Activated naive CD8-positive, alpha-beta T cell (primary cell): Measurements from ENCODE around the gene FSTL5.

Source experiments
- H3K27ac Mint-ChIP-seq: one replicate; pipeline ENCODE4 v1.8.0; 2021; ENCODE audit warnings: mixed read lengths
- H3K27me3 Mint-ChIP-seq: one replicate; pipeline ENCODE4 v1.8.0; 2021; ENCODE audit warnings: mixed read lengths
- H3K36me3 Mint-ChIP-seq: one replicate; pipeline ENCODE4 v1.8.0; 2021; ENCODE audit warnings: mixed read lengths
- H3K4me1 Mint-ChIP-seq: one replicate; pipeline ENCODE4 v1.8.0; 2021; ENCODE audit warnings: low read depth, mixed read lengths
- H3K4me3 Mint-ChIP-seq: one replicate; pipeline ENCODE4 v1.8.0; 2021; ENCODE audit warnings: mild to moderate bottlenecking, mixed read lengths
- H3K9me3 Mint-ChIP-seq: one replicate; pipeline ENCODE4 v1.8.0; 2021; ENCODE audit warnings: low read depth, mixed read lengths

FSTL5 gene

GRCh38 chr4:161522031-161522430 lies 641.8 kb downstream of the FSTL5 start:
- Mint-ChIP-seq H3K4me3 (no peak overlapping the region), H3K9me3 (peaks cover 7% of the 10 kb centered on the region), H3K36me3 (no peaks in the 10 kb centered on the region), H3K27ac (no peak overlapping the region), H3K4me1 (no peaks in the 10 kb centered on the region), H3K27me3 (no peaks in the 10 kb centered on the region)

GRCh38 chr4:161519611-161520010 lies 644.2 kb downstream of the FSTL5 start:
- Mint-ChIP-seq H3K4me3 (no peak overlapping the region), H3K27ac (no peak overlapping the region), H3K9me3 (peaks cover 7% of the 10 kb centered on the region), H3K4me1 (no peaks in the 10 kb centered on the region), H3K36me3 (no peaks in the 10 kb centered on the region), H3K27me3 (no peaks in the 10 kb centered on the region)

GRCh38 chr4:161517941-161518340 lies 645.9 kb downstream of the FSTL5 start:
- H3K9me3 Mint-ChIP-seq = peaks cover 7% of the 10 kb centered on the region
- no peaks in the 10 kb centered on the region for H3K36me3 Mint-ChIP-seq
- no peaks in the 10 kb centered on the region for H3K27me3 Mint-ChIP-seq
- no peaks in the 10 kb centered on the region for H3K4me1 Mint-ChIP-seq
- no peak overlapping the region for H3K4me3 Mint-ChIP-seq
- no peak overlapping the region for H3K27ac Mint-ChIP-seq

- Mint-ChIP-seq H3K36me3 (no peaks in the 10 kb centered on the region), H3K27me3 (no peaks in the 10 kb centered on the region), H3K27ac (no peak overlapping the region), H3K9me3 (peaks cover 3% of the 10 kb centered on the region), H3K4me3 (no peak overlapping the region), H3K4me1 (no peaks in the 10 kb centered on the region)
Observed at GRCh38 chr4:161505141-161505540, 658.7 kb downstream of the FSTL5 start.

GRCh38 chr4:161498155-161498554 lies 665.6 kb downstream of the FSTL5 start:
- Mint-ChIP-seq H3K4me3 (no peak overlapping the region), H3K9me3 (peaks cover 3% of the 10 kb centered on the region), H3K27ac (no peak overlapping the region), H3K27me3 (no peaks in the 10 kb centered on the region), H3K4me1 (no peaks in the 10 kb centered on the region), H3K36me3 (no peaks in the 10 kb centered on the region)

GRCh38 chr4:161486461-161486860 lies 677.3 kb downstream of the FSTL5 start:
- Mint-ChIP-seq H3K9me3 (peaks cover 4% of the 10 kb centered on the region), H3K27ac (no peak overlapping the region), H3K4me3 (no peak overlapping the region), H3K4me1 (no peaks in the 10 kb centered on the region), H3K27me3 (no peaks in the 10 kb centered on the region), H3K36me3 (no peaks in the 10 kb centered on the region)

GRCh38 chr4:161466316-161466715 lies 697.5 kb downstream of the FSTL5 start:
- Mint-ChIP-seq H3K4me1 (no peaks in the 10 kb centered on the region), H3K27ac (no peak overlapping the region), H3K4me3 (no peak overlapping the region), H3K36me3 (no peaks in the 10 kb centered on the region), H3K27me3 (no peaks in the 10 kb centered on the region), H3K9me3 (peaks cover 3% of the 10 kb centered on the region)

GRCh38 chr4:161463436-161463835 lies 700.4 kb downstream of the FSTL5 start:
- no peak overlapping the region for H3K27ac Mint-ChIP-seq
- H3K27me3 Mint-ChIP-seq = no peaks in the 10 kb centered on the region
- no peak overlapping the region for H3K4me3 Mint-ChIP-seq
- H3K36me3 Mint-ChIP-seq = no peaks in the 10 kb centered on the region
- no peaks in the 10 kb centered on the region for H3K4me1 Mint-ChIP-seq
- peaks cover 9% of the 10 kb centered on the region for H3K9me3 Mint-ChIP-seq

- H3K9me3 Mint-ChIP-seq = peaks cover 15% of the 10 kb centered on the region
- no peak overlapping the region for H3K27ac Mint-ChIP-seq
- no peaks in the 10 kb centered on the region for H3K27me3 Mint-ChIP-seq
- H3K4me3 Mint-ChIP-seq = no peak overlapping the region
- no peaks in the 10 kb centered on the region for H3K36me3 Mint-ChIP-seq
- H3K4me1 Mint-ChIP-seq = no peaks in the 10 kb centered on the region
Observed at GRCh38 chr4:161457906-161458305, 705.9 kb downstream of the FSTL5 start.

- peaks cover 13% of the 10 kb centered on the region for H3K9me3 Mint-ChIP-seq
- no peaks in the 10 kb centered on the region for H3K36me3 Mint-ChIP-seq
- H3K27me3 Mint-ChIP-seq = no peaks in the 10 kb centered on the region
- no peak overlapping the region for H3K4me3 Mint-ChIP-seq
- no peak overlapping the region for H3K27ac Mint-ChIP-seq
- H3K4me1 Mint-ChIP-seq = no peaks in the 10 kb centered on the region
Observed at GRCh38 chr4:161457311-161457710, 706.5 kb downstream of the FSTL5 start.

- H3K4me3 Mint-ChIP-seq = no peak overlapping the region
- no peaks in the 10 kb centered on the region for H3K27me3 Mint-ChIP-seq
- H3K9me3 Mint-ChIP-seq = peaks cover 7% of the 10 kb centered on the region
- H3K4me1 Mint-ChIP-seq = no peaks in the 10 kb centered on the region
- no peak overlapping the region for H3K27ac Mint-ChIP-seq
- no peaks in the 10 kb centered on the region for H3K36me3 Mint-ChIP-seq
Observed at GRCh38 chr4:161454860-161455259, 708.9 kb downstream of the FSTL5 start.

GRCh38 chr4:161448550-161449180 lies 715.1 kb downstream of the FSTL5 start:
- H3K9me3 Mint-ChIP-seq = peaks cover 3% of the 10 kb centered on the region
- H3K27ac Mint-ChIP-seq = no peak overlapping the region
- H3K27me3 Mint-ChIP-seq = no peaks in the 10 kb centered on the region
- no peaks in the 10 kb centered on the region for H3K36me3 Mint-ChIP-seq
- H3K4me1 Mint-ChIP-seq = no peaks in the 10 kb centered on the region
- no peak overlapping the region for H3K4me3 Mint-ChIP-seq

GRCh38 chr4:161444626-161445025 lies 719.2 kb downstream of the FSTL5 start:
- Mint-ChIP-seq H3K4me3 (no peak overlapping the region), H3K9me3 (peaks cover 3% of the 10 kb centered on the region), H3K27ac (no peak overlapping the region), H3K27me3 (no peaks in the 10 kb centered on the region), H3K4me1 (no peaks in the 10 kb centered on the region), H3K36me3 (no peaks in the 10 kb centered on the region)

- H3K4me3 Mint-ChIP-seq = no peak overlapping the region
- no peaks in the 10 kb centered on the region for H3K36me3 Mint-ChIP-seq
- no peaks in the 10 kb centered on the region for H3K4me1 Mint-ChIP-seq
- no peak overlapping the region for H3K27ac Mint-ChIP-seq
- no peaks in the 10 kb centered on the region for H3K27me3 Mint-ChIP-seq
- H3K9me3 Mint-ChIP-seq = peaks cover 3% of the 10 kb centered on the region
Observed at GRCh38 chr4:161442921-161443320, 720.9 kb downstream of the FSTL5 start.

GRCh38 chr4:161438096-161438495 lies 725.7 kb downstream of the FSTL5 start:
- Mint-ChIP-seq H3K4me1 (no peaks in the 10 kb centered on the region), H3K9me3 (peaks cover 12% of the 10 kb centered on the region), H3K4me3 (no peak overlapping the region), H3K27ac (no peak overlapping the region), H3K27me3 (no peaks in the 10 kb centered on the region), H3K36me3 (no peaks in the 10 kb centered on the region)

GRCh38 chr4:161428180-161428965 lies 735.4 kb downstream of the FSTL5 start:
- Mint-ChIP-seq H3K9me3 (peaks cover 4% of the 10 kb centered on the region), H3K27me3 (no peaks in the 10 kb centered on the region), H3K27ac (no peak overlapping the region), H3K36me3 (no peaks in the 10 kb centered on the region), H3K4me1 (no peaks in the 10 kb centered on the region), H3K4me3 (no peak overlapping the region)
